Measurements from ENCODE around the gene EYA2.

Gene EYA2

DNA sequence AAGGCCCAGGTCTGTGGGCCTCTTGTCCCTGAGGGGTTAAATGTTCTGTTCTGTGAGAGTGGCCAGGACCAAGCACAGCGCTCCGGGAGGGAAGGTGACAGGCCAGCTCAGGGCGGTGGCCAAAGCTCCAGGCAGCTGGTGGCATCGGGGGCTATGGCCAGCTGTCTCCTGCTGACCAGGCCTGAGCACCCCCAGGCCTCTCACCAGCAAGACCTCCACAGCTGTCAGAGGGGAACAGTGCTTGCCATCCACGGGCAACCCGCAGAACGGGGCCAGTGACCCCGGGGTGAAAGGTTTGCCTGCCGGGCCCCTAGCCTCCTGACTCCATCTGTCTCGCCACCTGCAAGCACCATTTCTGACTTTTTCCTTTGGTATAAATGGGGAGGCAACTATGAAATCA, 46.0 kb downstream of the EYA2 start:
- Histone ChIP-seq H3K27ac (no peak overlapping the region), H3K9ac (no peak overlapping the region), H4K20me1 (ENCODE audit: insufficient read depth) (peaks cover 32% of the 10 kb centered on the region), H3K4me1 (ENCODE audit: low read depth, poor library complexity, severe bottlenecking) (peaks cover 8% of the 10 kb centered on the region), H2AFZ (ENCODE audit: low read depth) (no peak overlapping the region), H3K4me2 (no peak overlapping the region), H3K79me2 (ENCODE audit: insufficient read depth, low read depth) (peaks cover 93% of the 10 kb centered on the region), H3K27me3 (ENCODE audit: insufficient read depth, low read depth) (no peaks in the 10 kb centered on the region), H3K4me3 (IDR thresholded peaks at IDR 0.05; ENCODE audit: insufficient read depth, low read depth, low read length) (no peak overlapping the region), H3K36me3 (ENCODE audit: insufficient read depth) (no peaks in the 10 kb centered on the region)
- TF ChIP-seq, protein P1, sequence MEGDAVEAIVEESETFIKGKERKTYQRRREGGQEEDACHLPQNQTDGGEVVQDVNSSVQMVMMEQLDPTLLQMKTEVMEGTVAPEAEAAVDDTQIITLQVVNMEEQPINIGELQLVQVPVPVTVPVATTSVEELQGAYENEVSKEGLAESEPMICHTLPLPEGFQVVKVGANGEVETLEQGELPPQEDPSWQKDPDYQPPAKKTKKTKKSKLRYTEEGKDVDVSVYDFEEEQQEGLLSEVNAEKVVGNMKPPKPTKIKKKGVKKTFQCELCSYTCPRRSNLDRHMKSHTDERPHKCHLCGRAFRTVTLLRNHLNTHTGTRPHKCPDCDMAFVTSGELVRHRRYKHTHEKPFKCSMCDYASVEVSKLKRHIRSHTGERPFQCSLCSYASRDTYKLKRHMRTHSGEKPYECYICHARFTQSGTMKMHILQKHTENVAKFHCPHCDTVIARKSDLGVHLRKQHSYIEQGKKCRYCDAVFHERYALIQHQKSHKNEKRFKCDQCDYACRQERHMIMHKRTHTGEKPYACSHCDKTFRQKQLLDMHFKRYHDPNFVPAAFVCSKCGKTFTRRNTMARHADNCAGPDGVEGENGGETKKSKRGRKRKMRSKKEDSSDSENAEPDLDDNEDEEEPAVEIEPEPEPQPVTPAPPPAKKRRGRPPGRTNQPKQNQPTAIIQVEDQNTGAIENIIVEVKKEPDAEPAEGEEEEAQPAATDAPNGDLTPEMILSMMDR (conservative IDR thresholded peaks at IDR 0.05; ENCODE audit: low read depth, low read length), result no peak

DNA sequence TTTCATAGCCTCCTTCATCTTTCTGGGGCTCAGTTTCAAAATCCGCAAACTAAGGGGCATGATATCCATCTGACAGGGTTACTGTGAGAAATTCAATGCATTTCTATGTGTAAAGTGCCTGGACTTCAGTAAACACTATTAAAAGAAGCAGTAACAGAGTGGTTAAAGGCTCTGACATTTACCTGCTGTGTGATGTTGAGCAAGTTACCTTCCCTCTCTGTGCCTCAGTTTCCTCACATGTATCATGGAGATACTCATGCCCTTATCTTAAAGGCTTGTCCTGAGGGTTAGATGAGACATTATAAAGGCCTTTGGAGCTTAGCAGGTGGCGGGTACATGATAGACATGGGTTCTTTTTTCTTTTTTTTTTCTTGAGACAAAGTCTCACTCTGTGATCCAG, 46.8 kb downstream of the EYA2 start:
- H3K27me3 ChIP-seq (ENCODE audit: insufficient read depth, low read depth), result no peaks in the 10 kb centered on the region
- peaks cover 29% of the 10 kb centered on the region for H4K20me1 ChIP-seq (ENCODE audit: insufficient read depth)
- no peak overlapping the region for H3K9ac ChIP-seq
- H3K4me3 ChIP-seq (IDR thresholded peaks at IDR 0.05; ENCODE audit: insufficient read depth, low read depth, low read length), result no peak overlapping the region
- no peak overlapping the region for H3K27ac ChIP-seq
- H3K4me2 ChIP-seq, result no peak overlapping the region
- H3K36me3 ChIP-seq (ENCODE audit: insufficient read depth), result no peaks in the 10 kb centered on the region
- H3K79me2 ChIP-seq (ENCODE audit: insufficient read depth, low read depth), result peaks cover 94% of the 10 kb centered on the region
- H3K4me1 ChIP-seq (ENCODE audit: low read depth, poor library complexity, severe bottlenecking), result peaks cover 8% of the 10 kb centered on the region
- TF ChIP-seq, protein P1 (conservative IDR thresholded peaks at IDR 0.05; ENCODE audit: low read depth, low read length), result no peak
- H2AFZ ChIP-seq (ENCODE audit: low read depth), result no peak overlapping the region

- Histone ChIP-seq H3K4me2 (no peak overlapping the region), H2AFZ (ENCODE audit: low read depth) (no peak overlapping the region), H3K4me1 (ENCODE audit: low read depth, poor library complexity, severe bottlenecking) (peaks cover 1% of the 10 kb centered on the region), H3K36me3 (ENCODE audit: insufficient read depth) (no peaks in the 10 kb centered on the region), H3K27ac (no peak overlapping the region), H3K4me3 (IDR thresholded peaks at IDR 0.05; ENCODE audit: insufficient read depth, low read depth, low read length) (no peak overlapping the region), H4K20me1 (ENCODE audit: insufficient read depth) (peaks cover 16% of the 10 kb centered on the region), H3K79me2 (ENCODE audit: insufficient read depth, low read depth) (peaks cover 91% of the 10 kb centered on the region), H3K9ac (no peak overlapping the region), H3K27me3 (ENCODE audit: insufficient read depth, low read depth) (no peaks in the 10 kb centered on the region)
- TF ChIP-seq, protein P1 (conservative IDR thresholded peaks at IDR 0.05; ENCODE audit: low read depth, low read length), result no peak
Observed at GRCh38 chr20:46943861-46944591, 49.4 kb downstream of the EYA2 start.

DNA sequence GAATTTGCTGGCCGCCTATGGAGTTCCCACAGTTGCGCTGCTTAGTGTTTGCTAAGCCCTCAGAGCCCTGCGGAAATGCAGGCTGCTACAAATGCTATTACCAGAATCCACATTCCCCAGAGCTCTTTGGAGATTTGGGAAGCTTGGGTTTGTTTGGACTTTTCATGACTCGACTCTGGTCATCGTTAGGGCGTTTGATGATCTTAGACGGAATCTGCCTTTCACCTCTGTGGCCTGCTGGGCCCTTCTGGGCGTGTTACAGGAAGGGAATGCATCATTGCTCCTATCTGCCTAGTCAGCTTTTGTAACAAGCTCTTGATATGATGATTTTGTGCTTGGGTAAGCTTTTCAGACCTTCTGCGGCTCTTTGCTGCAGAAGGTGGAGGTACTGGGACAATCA, 50.8 kb downstream of the EYA2 start:
- no peak overlapping the region for H3K4me3 ChIP-seq (IDR thresholded peaks at IDR 0.05; ENCODE audit: insufficient read depth, low read depth, low read length)
- TF ChIP-seq, protein P1 (conservative IDR thresholded peaks at IDR 0.05; ENCODE audit: low read depth, low read length), result no peak
- no peak overlapping the region for H3K9ac ChIP-seq
- H3K27ac ChIP-seq, result no peak overlapping the region
- no peaks in the 10 kb centered on the region for H3K4me1 ChIP-seq (ENCODE audit: low read depth, poor library complexity, severe bottlenecking)
- peaks cover 10% of the 10 kb centered on the region for H4K20me1 ChIP-seq (ENCODE audit: insufficient read depth)
- peaks cover 92% of the 10 kb centered on the region for H3K79me2 ChIP-seq (ENCODE audit: insufficient read depth, low read depth)
- H3K4me2 ChIP-seq, result no peak overlapping the region
- H3K27me3 ChIP-seq (ENCODE audit: insufficient read depth, low read depth), result no peaks in the 10 kb centered on the region
- no peaks in the 10 kb centered on the region for H3K36me3 ChIP-seq (ENCODE audit: insufficient read depth)
- H2AFZ ChIP-seq (ENCODE audit: low read depth), result no peak overlapping the region

Data from KMS-11 (cell line).